GM23338 (cell line): ENCODE data around the gene HAPLN3.
"Not testable (repeated sequence)": the region's sequence is repeated elsewhere in the genome, so short reads cannot be mapped to it uniquely, and the experiment has no call there.

Experiments used
- CREB1 ChIP-seq: fragments of 250-450 bp; sonication (Bioruptor Pico); IDR thresholded peaks from 2 replicates; pipeline ENCODE4 v1.5.0; 2020; ENCODE audit warnings: low read depth, mild to moderate bottlenecking, moderate library complexity
- REST ChIP-seq: IDR thresholded peaks from one replicate; pipeline ENCODE4 v1.6.1; 2018; ENCODE audit warnings: antibody characterized with exemption; ENCODE audit not compliant: unreplicated experiment

DNA sequence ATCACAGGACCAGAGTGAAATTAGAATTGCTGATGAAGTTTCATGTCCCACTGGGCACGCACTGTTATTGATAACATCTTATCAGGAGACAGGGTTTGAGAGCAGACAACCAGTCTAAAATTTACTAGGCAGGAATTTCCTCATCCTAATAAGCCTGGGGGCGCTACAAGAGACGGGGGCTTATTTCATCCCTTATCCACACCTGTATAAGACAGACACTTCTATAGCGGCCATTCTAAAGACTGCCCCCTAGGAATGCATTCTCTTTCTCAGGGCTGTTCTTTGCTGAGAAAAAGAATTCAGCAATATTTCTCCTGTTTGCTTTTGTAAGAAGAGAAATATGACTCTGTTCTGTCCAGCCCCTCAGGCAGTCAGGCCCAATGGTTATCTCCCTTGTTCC lies 39.1 kb upstream of the HAPLN3 start:
- not testable (repeated sequence) for TF ChIP-seq REST; CREB1 (CRISPR knock-in tag)
